Measurements from ENCODE around the gene PDIA2.

PDIA2 gene

GRCh38 chr16:280991-281659 lies 1.8 kb upstream of the PDIA2 start:
- DNase-seq, result no peak

GRCh38 chr16:281660-282255 lies 1.2 kb upstream of the PDIA2 start:
- DNase-seq, result no peak

- DNase-seq, result no peak
Observed at GRCh38 chr16:282491-282890, 473 bp upstream of the PDIA2 start.

GRCh38 chr16:284204-285120 lies 1.5 kb downstream of the PDIA2 start:
- no peak for DNase-seq

GRCh38 chr16:285146-286055 lies 2.4 kb downstream of the PDIA2 start:
- DNase-seq, result no peak

GRCh38 chr16:286491-287297 lies 3.7 kb downstream of the PDIA2 start:
- DNase-seq, result no peak

- DNase-seq, result no peak
Observed at GRCh38 chr16:287298-287811, 4.4 kb downstream of the PDIA2 start.

- DNase-seq, result no peak
Observed at GRCh38 chr16:287981-288920, 5.3 kb downstream of the PDIA2 start.

- DNase-seq, result no peak
Observed at GRCh38 chr16:289395-289997, 6.5 kb downstream of the PDIA2 start.

- DNase-seq, result no peak
Observed at GRCh38 chr16:290015-290680, 7.2 kb downstream of the PDIA2 start.

- DNase-seq, result no peak
Observed at GRCh38 chr16:290681-291405, 7.9 kb downstream of the PDIA2 start.

GRCh38 chr16:291539-291938 lies 8.6 kb downstream of the PDIA2 start:
- no peak for DNase-seq

GRCh38 chr16:293043-293775 lies 10.2 kb downstream of the PDIA2 start:
- DNase-seq, result no peak

- no peak for DNase-seq
Observed at GRCh38 chr16:296276-296675, 13.3 kb downstream of the PDIA2 start.

- no peak for DNase-seq
Observed at GRCh38 chr16:296806-297510, 14.0 kb downstream of the PDIA2 start.

- no peak for DNase-seq
Observed at GRCh38 chr16:297832-298231, 14.9 kb downstream of the PDIA2 start.

- DNase-seq, result no peak
Observed at GRCh38 chr16:301235-301634, 18.3 kb downstream of the PDIA2 start.

All from activated CD4-positive, alpha-beta T cell treated with anti-CD3 and anti-CD28 coated beads, Interleukin-2, amount 50 U/mL, for 1 hour (primary cell).